Neural progenitor cell (in vitro differentiated cells): ENCODE results near the gene FAM50B.

ENCODE experiments used
- EZH2 ChIP-seq: fragments of 200-600 bp; sonication (generic); IDR thresholded peaks from 2 replicates; pipeline ENCODE4 v1.6.1; 2017; ENCODE audit warnings: antibody characterized with exemption, mild to moderate bottlenecking, moderate library complexity
- EZH2phosphoT487 ChIP-seq: fragments of 200-600 bp; sonication (generic); IDR thresholded peaks from 2 replicates; pipeline ENCODE4 v1.6.1; 2017; ENCODE audit warnings: antibody characterized with exemption
- TF ChIP-seq, protein P1 (sequence below): fragments of 200-600 bp; sonication (generic); IDR thresholded peaks from 2 replicates; pipeline ENCODE4 v1.5.1; 2017; ENCODE audit warnings: antibody characterized with exemption, mild to moderate bottlenecking

GRCh38 chr6:3859878-3860552, 10.8 kb downstream of the FAM50B start:
- TF ChIP-seq, protein P1, sequence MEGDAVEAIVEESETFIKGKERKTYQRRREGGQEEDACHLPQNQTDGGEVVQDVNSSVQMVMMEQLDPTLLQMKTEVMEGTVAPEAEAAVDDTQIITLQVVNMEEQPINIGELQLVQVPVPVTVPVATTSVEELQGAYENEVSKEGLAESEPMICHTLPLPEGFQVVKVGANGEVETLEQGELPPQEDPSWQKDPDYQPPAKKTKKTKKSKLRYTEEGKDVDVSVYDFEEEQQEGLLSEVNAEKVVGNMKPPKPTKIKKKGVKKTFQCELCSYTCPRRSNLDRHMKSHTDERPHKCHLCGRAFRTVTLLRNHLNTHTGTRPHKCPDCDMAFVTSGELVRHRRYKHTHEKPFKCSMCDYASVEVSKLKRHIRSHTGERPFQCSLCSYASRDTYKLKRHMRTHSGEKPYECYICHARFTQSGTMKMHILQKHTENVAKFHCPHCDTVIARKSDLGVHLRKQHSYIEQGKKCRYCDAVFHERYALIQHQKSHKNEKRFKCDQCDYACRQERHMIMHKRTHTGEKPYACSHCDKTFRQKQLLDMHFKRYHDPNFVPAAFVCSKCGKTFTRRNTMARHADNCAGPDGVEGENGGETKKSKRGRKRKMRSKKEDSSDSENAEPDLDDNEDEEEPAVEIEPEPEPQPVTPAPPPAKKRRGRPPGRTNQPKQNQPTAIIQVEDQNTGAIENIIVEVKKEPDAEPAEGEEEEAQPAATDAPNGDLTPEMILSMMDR, result no peak
- TF ChIP-seq EZH2phosphoT487, result no peak
- no peak for TF ChIP-seq EZH2
